T-helper 22 cell (primary cell): ENCODE results near the gene HNRNPF.
"Not testable (repeated sequence)": the region's sequence is repeated elsewhere in the genome, so short reads cannot be mapped to it uniquely, and the experiment has no call there.

Source experiments
- DNase-seq: peaks from one replicate; pipeline ENCODE4 v3.0.0-alpha.2; 2020; ENCODE audit warnings: low read depth

The HNRNPF gene

DNA sequence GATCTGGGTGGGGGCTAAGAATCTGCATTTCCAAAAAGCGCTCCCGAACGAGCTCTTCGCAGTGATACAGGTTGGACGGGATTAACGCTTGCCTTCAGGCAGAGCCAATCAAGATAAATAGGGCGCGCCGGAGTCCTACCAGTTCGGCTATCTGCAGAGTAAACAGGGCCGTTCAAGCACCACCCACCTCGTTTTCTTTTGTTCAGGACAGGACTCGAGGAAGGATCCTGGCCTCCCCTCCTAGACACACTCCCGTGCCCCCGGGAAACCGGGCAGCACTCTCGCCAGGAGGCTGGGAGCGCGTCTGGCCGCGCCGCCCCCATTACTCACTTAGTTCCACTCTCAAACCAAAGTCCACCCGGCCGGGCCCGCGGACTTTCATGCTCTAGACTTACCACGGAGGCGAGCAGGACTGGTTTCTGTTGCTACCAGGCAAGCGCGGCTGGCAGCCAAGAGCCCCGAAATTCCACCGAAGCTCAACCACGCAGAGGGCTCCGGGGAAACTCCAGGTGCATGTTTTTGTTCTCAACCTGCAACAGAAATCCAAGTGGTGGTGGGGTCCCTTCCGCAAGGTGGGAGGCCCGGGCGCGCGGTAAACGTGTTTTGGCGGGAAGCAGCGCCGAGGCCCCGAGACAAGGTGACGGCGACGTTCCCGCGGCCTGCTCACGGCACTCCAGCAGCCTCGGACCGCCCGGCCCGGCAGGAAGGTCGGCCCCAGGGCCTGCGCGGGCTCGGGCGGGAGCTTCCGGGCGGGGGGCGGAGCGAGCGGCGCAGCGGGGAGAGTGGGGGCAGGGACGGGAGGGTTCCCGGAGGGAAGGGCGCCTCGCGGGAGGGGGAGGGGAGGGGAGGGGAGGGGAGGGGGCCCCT lies 12.7 kb downstream of the HNRNPF start:
- DNase-seq = peak; percentile 61

- peak; percentile 13 for DNase-seq
Measured at GRCh38 chr10:43395571-43396060, 13.4 kb downstream of the HNRNPF start.

DNA sequence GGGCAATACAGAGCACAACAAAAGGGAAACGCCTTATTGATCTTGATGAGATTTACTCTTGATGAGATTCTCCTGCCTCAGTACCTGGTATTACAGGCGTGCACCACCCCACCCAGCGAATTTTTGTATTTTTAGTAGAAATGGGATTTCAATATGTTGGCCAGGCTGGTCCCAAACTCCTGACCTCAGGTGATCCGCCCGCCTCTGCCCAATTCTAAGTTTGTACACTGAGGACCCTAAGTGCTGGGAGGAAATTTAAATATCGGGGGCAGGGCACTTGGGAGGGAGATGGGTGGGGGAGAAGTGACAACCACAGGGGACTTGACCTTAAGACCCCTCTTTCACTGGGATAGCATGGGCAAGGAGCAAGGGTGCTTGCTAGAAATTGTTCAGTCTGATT lies 14.1 kb downstream of the HNRNPF start:
- DNase-seq = no peak

- no peak for DNase-seq
Measured at GRCh38 chr10:43393606-43394360, 15.2 kb downstream of the HNRNPF start.

DNA sequence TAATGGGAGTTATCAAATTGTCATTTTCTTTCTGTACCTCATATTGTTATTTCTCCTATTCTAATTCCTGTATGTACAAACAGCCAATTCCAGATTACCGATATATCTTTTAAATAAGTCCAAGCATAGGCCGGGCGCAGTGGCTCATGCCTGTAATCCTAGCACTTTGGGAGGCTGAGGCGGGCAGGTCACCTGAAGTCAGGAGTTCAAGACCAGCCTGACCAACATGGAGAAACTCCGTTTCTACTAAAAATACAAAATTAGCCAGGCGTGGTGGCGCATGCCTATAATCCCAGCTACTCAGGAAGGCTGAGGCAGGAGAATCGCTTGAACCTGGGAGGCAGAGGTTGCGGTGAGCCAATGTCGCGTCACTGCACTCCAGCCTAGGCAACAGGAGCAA lies 15.8 kb downstream of the HNRNPF start:
- DNase-seq = not testable (repeated sequence)

DNA sequence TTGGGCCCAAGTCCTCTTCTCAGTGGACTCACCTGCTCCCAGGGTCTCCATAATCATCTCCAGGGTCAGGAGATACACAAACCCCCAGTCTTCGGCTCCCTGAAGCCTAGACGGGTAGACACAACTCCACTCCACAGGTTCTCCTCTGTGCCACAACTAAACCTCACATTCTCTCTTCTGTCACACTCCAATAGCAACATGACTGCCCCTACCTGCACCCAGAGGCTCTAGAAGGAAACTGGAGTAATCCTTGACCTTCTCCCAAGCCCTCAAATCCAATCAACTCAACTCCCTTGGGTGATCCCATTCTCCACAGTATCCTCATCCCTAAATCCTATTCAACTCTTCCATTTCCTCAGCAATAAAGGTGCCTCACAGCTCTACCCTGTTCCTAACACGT lies 16.2 kb downstream of the HNRNPF start:
- DNase-seq = no peak

DNA sequence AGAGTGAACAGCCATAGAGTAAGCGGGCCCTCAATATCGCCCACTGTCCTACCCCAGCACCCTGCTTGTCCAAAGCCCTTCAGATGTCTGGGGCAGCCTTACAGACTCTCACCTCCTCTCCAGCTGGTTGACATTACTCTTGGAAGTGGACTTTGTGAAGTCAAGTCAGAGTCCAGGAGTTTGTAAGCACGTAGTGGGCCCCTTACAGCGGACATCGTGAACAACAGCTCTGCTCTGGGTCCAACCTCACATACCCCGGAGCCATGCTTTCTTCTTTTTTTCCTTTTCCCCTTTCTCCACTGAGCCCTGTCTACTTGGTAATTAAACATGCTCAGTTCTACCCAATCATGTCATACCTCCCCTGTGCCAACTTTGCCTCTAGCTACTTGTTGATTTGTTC lies 17.5 kb downstream of the HNRNPF start:
- no peak for DNase-seq

DNA sequence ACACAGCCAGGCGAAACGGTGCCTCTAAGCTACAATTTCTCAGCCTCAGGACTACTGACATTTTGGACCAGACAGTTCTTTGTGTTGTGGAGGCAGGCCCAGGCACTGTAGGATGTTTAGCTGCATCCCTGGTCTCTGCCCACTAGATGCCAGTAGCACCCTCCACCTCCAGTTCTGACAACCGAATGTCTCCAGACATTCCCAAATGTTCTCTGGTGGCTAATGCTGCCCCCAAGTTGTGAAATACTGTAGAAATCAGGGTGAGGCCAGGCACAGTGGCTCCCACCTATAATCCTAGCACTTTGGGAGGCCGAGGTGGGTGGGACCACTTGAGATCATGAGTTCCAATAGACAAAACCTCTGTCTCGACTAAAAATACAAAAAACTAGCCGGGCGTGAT lies 18.2 kb downstream of the HNRNPF start:
- DNase-seq = no peak

DNA sequence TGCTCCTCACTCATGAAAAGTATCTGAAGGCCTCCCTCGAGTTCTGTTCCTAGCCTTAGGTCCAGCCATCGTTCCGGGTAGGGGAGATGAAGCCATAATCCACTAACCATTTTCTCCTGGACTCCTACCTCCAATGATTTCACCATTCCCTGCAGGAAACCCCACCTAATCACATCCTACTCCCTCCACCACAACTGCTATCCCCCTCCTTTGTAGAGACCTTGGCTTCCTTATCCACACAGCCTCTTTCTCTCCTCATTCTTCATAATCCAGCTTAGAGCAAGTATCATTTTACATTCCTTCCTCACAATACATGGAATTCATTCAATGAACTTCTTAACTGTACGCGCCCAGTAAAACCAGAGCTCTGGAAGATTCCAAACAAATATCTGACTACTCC lies 18.7 kb downstream of the HNRNPF start:
- no peak for DNase-seq

- DNase-seq = no peak
Measured at GRCh38 chr10:43389867-43390266, 19.1 kb downstream of the HNRNPF start.

GRCh38 chr10:43387678-43388032 lies 21.3 kb downstream of the HNRNPF start:
- no peak for DNase-seq

DNA sequence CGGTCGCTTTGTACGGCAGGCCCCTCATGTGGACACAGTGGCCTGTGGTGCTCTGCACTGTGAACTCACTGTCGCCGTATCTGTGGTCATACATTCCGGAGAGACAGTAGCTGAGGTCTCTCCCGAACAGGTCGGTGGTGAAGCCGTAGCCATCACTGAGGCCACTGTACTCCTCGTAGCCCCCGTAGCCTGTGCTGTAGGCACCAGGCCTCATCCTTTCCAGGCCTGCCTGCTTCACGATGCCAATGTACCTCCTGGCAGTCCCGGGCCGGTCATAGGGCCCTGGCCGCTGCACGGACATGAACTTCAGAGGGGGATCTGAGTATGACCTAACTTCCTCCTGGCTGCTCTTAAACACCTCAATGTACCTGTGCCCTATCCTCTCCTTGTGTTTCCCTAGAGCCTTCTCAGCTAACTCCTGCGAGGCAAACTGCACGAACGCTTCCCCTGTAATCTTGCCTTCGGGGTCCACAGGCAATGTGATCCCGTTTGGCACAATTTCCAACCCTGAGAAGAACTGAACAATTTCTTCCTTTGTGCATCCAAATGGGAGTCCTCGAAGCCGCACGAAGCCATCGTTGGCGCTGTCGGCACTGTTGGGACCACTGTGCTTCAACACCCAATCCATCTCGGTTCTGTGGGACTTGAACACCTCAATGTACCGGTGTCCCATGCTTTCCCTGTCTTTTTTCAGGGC lies 21.9 kb downstream of the HNRNPF start:
- no peak for DNase-seq

DNA sequence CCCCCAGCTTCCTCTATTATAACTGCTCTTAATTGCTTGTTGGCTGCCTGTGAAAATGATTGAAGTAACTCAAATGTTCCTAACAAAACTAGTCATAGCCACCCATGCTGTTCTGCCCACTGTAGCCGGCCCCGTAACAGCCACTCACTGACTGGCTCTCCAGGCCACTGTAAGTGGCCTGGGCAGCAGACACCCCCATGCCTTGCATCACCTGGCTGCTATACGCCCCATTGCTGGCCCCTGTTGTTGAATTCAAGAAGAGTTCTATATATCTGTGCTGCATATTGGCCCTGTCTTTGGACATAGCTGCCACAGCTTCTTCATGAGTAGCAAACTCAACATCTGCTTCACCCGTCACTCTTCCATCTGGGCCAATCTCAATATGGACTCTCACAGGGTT lies 22.4 kb downstream of the HNRNPF start:
- no peak for DNase-seq

DNA sequence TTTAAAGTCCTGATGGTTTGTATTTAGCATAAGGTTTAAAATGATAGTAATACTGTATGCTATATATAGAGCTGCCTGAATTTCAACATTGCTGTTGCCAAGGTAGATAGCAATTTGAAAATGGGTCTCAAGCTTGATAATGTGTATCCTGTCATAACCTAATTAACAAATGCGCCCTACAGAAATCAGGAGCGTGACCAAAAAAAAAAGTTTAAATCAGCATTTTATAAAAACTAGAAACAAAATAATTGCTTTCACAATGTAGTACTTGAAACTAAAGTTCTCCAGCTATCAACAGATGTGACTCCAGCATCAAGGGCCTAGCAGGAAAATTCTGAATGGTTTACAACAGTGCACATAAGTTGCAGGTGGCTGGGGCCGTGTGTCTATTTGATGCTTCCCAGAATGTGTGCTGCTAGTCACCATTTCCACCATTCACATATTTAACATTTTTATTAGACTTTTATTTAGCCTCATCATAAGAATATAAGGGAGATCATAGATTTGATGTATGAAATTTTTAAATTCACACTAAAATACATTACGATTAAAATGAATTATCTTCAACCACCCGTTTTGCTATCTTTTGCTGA lies 23.5 kb downstream of the HNRNPF start:
- no peak for DNase-seq

- no peak for DNase-seq
Measured at GRCh38 chr10:43384252-43385221, 24.4 kb downstream of the HNRNPF start.

DNA sequence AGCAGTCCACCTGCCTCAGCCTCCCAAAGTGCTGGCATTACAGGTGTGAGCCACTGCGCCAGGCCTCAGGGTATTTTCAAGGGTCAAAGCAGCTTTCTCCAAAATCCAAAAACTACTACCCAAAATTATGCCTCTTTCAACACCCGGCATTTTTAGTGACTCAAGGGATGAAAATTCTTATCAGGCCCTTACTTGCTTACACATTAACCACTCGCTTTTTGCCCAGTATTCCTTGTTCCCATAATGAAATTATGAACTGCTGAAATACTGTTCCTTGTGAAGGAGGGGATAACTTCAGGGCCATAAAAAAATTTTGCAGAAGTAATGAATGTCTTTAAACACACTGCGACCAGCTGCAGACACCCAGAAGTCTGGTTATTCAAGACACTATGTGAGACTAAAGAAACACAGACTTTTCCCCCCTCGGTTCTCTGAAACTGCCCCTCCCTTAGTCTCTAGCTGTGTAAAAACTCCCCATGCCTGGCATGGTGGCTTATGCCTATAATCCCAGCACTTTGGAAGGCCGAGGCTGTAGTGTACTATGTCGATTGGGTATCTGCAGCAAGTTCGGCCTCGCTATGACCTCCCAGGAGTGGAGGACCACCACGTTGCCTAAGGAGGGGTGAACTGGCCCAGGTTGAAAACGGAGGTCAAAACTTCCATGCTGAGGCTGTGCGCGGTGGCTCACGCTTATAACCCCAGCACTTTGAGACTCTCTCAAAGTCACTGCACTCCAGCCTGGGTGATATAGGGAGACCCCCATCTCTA lies 25.6 kb downstream of the HNRNPF start:
- no peak for DNase-seq

- no peak for DNase-seq
Measured at GRCh38 chr10:43380610-43381222, 28.3 kb downstream of the HNRNPF start.

DNA sequence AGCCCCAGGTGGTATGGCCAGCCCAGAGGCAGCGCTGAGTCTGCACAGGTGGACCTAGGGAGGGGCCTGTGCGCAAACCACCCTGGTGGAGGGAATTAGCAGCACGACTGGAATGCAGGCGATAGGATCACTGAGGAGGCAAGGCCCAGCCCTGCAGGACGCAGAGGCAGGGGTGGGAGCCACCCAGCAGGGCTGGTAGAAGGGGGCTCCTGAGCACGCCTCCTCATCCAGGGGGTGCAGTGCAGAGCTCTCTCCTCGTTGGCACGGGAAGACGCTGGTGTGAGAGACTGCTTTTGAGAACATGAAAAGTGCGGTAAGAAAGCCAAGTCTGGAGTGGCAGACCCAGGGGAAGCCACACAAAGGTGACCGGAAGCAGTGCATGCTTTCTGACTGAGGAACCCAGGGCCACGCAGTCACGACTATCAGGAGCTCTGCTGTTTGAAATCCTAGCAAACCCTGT lies 31.5 kb downstream of the HNRNPF start:
- DNase-seq = no peak

DNA sequence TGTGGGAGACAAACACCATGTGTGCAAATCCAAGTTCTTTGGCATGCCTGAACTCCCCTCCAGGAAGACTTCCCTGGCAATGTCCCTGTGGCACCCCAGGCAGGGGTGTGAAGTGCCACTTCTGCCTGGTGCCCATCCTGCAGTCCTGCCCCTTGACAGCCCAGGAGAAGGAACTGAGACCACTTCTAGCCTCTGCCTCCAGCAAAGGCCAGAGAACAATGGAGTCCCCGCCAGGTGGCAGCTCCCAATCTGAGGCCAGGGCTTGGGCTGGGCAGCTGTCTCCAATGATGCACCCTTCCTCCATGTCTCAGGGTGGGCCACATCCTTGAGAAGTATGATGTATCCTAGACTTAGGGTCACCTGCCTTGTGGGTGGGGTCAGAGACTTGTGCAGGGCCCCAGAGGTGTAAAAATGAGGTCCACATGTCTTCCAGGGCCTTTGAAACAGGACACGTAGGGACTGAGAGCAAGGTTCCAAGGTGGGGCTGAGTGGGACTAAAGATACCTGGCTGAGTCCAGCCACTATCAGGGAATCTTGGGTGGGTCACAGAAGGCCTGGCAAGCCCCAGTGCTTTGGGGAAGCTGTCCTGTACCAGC lies 32.1 kb downstream of the HNRNPF start:
- no peak for DNase-seq
